GM18520 (cell line): ENCODE data around the gene SBNO2.
A peak's percentile ranks its signal among the peaks of the same experiment; 100 is the strongest.

ENCODE experiments used
- ATAC-seq: cut with Tn5 transposase; IDR thresholded peaks from one replicate; pipeline ENCODE4 v1.9.1; 2021; ENCODE audit not compliant: unreplicated experiment

Gene SBNO2

GRCh38 chr19:1106841-1107660 is 67.0 kb downstream of the SBNO2 start:
- ATAC-seq, result no peak

- no peak for ATAC-seq
These were observed 67.9 kb downstream of the SBNO2 start for GRCh38 chr19:1105873-1106840.

GRCh38 chr19:1105008-1105872 is 68.8 kb downstream of the SBNO2 start:
- no peak for ATAC-seq

GRCh38 chr19:1104311-1105007 is 69.6 kb downstream of the SBNO2 start:
- peak; percentile 17 for ATAC-seq

GRCh38 chr19:1103708-1104310 is 70.3 kb downstream of the SBNO2 start, which contains the start of gene GPX4:
Gene GPX4 (plus strand): TSS chr19:1103994. CDS start chr19:1104044, 50 bp downstream.
- peak; percentile 59 for ATAC-seq

- ATAC-seq, result no peak
These were observed 70.8 kb downstream of the SBNO2 start for GRCh38 chr19:1103132-1103707.

- ATAC-seq, result no peak
These were observed 71.5 kb downstream of the SBNO2 start for GRCh38 chr19:1102407-1103131.

GRCh38 chr19:1101337-1101698 is 72.8 kb downstream of the SBNO2 start:
- ATAC-seq, result no peak

GRCh38 chr19:1098177-1099051 is 75.7 kb downstream of the SBNO2 start:
- ATAC-seq, result no peak

GRCh38 chr19:1097810-1098176 is 76.3 kb downstream of the SBNO2 start:
- ATAC-seq, result no peak

GRCh38 chr19:1094978-1095701 is 78.9 kb downstream of the SBNO2 start, which contains the start of gene POLR2E:
Gene POLR2E (minus strand): TSS chr19:1095375. CDS start chr19:1095315, 60 bp downstream.
- ATAC-seq, result peak; percentile 95

GRCh38 chr19:1094655-1094977 is 79.5 kb downstream of the SBNO2 start:
- ATAC-seq, result no peak

- no peak for ATAC-seq
These were observed 80.1 kb downstream of the SBNO2 start for GRCh38 chr19:1093811-1094553.

GRCh38 chr19:1093330-1093729 is 80.7 kb downstream of the SBNO2 start:
- no peak for ATAC-seq

GRCh38 chr19:1091544-1092175 is 82.4 kb downstream of the SBNO2 start:
- no peak for ATAC-seq
